GM10847 (cell line): ENCODE measurements around the gene TSEN2.

Experiments used
- POLR2A ChIP-seq: IDR thresholded peaks from 2 replicates; pipeline ENCODE4 v1.6.1; 2011; ENCODE audit not compliant: insufficient read length; ENCODE audit errors: extremely low read depth

The TSEN2 gene

GRCh38 chr3:12508291-12508700 is 24.0 kb downstream of the TSEN2 start:
- TF ChIP-seq POLR2A = no peak

- no peak for TF ChIP-seq POLR2A
Measured at GRCh38 chr3:12509466-12509865, 25.2 kb downstream of the TSEN2 start.

DNA sequence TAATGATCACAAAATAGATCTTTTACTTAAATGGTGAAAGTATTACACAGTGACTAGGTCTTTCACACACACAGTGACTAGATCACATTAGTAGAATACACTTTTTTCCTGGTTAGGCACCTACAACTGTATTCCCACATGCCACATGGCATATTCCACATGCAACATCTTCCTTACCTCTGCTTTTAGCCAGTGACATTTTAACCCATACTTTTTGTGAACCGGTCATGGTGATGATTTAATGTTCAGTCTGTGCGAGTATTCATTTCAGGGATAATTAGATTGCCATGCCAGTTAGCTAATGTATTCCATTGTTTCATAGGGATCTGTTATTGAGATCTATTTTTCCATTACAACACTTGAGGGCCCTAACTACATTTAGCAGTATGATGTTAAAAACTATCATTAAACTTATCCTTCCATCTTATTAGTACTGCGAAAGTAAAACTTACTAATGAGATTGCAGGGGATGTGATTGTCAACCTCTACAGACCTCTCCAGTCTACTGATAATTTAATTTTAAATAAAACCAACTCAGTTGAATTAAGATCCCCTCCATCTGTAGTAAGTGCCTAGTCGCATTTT is 28.3 kb downstream of the TSEN2 start:
- TF ChIP-seq POLR2A = no peak

- no peak for TF ChIP-seq POLR2A
Measured at GRCh38 chr3:12513694-12514446, 29.6 kb downstream of the TSEN2 start.

DNA sequence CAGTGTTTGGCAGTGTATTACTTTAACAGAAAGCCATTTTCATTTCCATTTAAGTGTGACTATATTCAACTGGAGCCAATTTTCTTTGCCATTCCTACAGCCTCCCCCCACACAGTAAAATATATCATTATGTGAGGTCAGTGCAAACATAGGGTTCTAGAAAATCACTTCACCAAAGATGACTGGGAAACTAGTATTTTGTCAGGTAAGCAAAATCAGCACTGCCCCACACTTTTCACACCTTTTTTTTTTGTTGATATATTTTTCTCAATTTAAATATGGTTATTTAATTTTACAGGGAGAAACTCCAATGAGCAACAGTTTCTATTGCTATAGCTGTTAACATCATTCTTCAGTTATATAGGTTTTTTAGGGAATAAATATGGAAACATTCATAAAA is 31.4 kb downstream of the TSEN2 start:
- no peak for TF ChIP-seq POLR2A

- no peak for TF ChIP-seq POLR2A
Measured at GRCh38 chr3:12516873-12517272, 32.6 kb downstream of the TSEN2 start.

- no peak for TF ChIP-seq POLR2A
Measured at GRCh38 chr3:12518261-12519028, 34.2 kb downstream of the TSEN2 start.

GRCh38 chr3:12521010-12521409 is 36.7 kb downstream of the TSEN2 start:
- TF ChIP-seq POLR2A = no peak

DNA sequence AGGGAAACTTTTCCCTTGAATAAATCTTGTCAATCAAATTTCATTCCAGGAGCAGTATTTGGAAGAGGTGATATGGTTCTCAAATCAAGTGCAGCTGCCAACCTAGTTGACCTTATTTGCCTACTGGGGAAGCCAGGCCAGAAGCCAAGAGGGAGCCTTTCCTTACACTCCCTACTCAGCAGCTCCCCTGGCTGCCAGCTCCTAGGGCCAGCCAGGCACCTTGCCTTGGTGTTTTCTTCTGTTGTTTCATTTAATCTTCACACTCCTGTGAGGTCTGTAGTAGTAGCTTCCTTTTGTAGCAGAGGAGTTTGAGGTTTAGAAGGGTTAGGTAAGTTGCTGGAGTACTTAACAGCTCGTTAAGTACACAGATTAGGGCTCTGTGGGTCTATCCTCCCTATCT is 38.4 kb downstream of the TSEN2 start:
- no peak for TF ChIP-seq POLR2A

DNA sequence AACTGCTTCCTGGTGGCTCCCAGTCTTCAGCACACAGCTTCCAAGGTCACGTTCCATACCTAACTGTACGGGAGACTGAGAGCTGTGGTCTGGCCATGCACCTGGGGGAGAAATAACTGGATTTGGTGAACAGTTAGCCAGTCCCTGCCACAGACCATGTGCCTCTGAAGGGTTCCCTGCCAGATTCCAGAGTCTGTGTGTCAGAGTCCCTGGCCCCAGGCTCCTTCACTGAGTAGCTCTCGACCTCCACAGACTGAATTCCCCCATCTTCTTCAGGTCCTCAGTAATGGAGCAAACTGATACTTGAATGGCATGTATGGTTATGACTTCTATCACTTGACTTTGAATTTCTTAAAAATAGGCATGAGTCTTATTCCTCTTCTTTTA is 43.5 kb downstream of the TSEN2 start:
- no peak for TF ChIP-seq POLR2A

GRCh38 chr3:12532182-12532581 is 47.9 kb downstream of the TSEN2 start:
- TF ChIP-seq POLR2A = no peak

DNA sequence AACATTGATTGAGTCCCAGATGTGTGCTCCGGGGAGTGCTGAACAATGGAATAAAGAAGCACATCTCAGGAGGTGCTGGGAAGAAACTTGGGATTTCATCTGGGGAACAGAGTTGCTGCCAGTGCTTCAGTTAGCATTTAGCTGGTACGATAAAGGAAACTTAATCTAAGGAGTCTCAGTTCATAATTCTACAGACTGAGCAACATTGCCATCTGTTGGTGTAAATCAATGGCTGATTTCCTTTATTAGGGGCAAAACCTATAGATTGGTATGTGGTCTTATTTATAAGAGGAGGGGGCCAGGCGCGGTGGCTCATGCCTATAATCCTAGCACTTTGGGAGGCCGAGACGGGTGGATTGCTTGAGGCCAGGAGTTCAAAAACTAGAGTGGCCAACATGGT is 52.1 kb downstream of the TSEN2 start:
- no peak for TF ChIP-seq POLR2A

DNA sequence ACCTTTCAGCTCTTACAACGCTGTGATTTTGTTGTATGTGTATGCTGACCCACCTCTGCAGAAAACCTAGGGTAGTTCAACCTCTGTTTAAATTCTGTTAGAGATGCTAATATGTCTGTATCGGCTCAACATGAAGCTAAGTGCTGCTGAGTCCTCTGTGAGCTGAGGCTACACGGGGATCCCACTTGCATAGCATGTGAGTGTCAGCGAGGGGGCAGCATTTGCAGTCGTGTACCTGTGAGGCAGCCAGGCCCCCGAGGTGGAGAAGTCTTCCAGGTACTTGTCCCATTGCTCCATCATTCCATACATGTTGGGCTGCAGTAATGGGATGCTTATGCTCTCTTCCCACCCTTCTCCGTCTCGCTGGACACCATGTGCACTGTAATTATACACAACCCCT is 57.3 kb downstream of the TSEN2 start:
- no peak for TF ChIP-seq POLR2A

GRCh38 chr3:12544652-12545472 is 60.6 kb downstream of the TSEN2 start:
- TF ChIP-seq POLR2A = no peak

DNA sequence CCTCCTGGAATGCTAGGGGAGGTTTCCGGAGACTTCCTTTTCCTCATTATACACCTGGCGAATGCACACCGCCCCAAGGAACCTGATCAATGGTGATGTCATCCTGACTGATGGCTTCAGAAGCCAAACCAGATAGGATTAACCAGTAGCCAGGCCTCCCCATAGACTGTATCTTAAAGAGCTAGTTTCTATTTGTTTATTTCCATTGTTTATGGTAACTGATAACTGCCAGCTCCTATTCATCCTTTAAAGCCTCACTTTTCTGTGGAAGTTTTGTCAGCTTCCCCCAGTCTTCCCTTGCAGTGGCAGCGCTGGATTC is 61.2 kb downstream of the TSEN2 start, which contains the start of gene MKRN2OS:
Gene MKRN2OS (minus strand): TSS at position 27 of the 319 bp plus-strand sequence. CDS start 35 bp downstream, outside the sequence.
- no peak for TF ChIP-seq POLR2A
